K562 (cell line): ENCODE measurements around the gene MCM3. TPM values are rescaled to one million over a fixed set of nuclear protein-coding genes. Genes with fewer than 3 reads are reported as not detected.

ENCODE experiments used
- GATA2 ChIP-seq: sonication (generic); formaldehyde crosslinking; IDR thresholded peaks from 2 replicates; pipeline ENCODE4 v1.4.0; 2020; ENCODE audit warnings: mild to moderate bottlenecking, missing genetic modification reagents
- HES1 ChIP-seq: fragments of 450-650 bp; IDR thresholded peaks from 2 replicates; pipeline ENCODE4 v1.6.1; 2016; ENCODE audit warnings: low read depth, mild to moderate bottlenecking, moderate library complexity
- MYBL2 ChIP-seq, 2 experiments: fragments of 450-650 bp in 1 of 2; sonication (generic) in 1 of 2; formaldehyde crosslinking in 1 of 2; IDR thresholded peaks; 2 replicates each; pipeline versions ENCODE4 v1.6.1 to v1.8.1; 2017 to 2022; ENCODE audit warnings: borderline replicate concordance in 1 of 2, inconsistent platforms in 1 of 2, low read depth in 1 of 2, mild to moderate bottlenecking in 1 of 2, missing genetic modification reagents in 1 of 2, moderate library complexity in 1 of 2
- MYC ChIP-seq, 2 experiments: fragments of 250-450 bp in 1 of 2; sonication (Bioruptor Pico) in 1 of 2; IDR thresholded peaks; 2 replicates each; pipeline versions ENCODE4 v1.5.1 to v1.6.1; 2012 to 2021; ENCODE audit warnings: low read depth in 2 of 2, borderline replicate concordance in 1 of 2, improper control_type of control experiment in 1 of 2, low read length in 1 of 2, mild to moderate bottlenecking in 1 of 2, moderate library complexity in 1 of 2
- SAFB ChIP-seq: fragments of 200-400 bp; formaldehyde crosslinking; IDR thresholded peaks from 2 replicates; pipeline ENCODE4 v1.6.1; 2017; ENCODE audit warnings: low read depth, low read length, borderline replicate concordance
- SMARCC2 ChIP-seq: fragments of 450-650 bp; IDR thresholded peaks from 2 replicates; pipeline ENCODE4 v1.6.1; 2017; ENCODE audit warnings: antibody characterized with exemption, moderate library complexity, mild to moderate bottlenecking, low read depth
- TAL1 ChIP-seq: fragments of 450-650 bp; IDR thresholded peaks from 2 replicates; pipeline ENCODE4 v1.6.1; 2016; ENCODE audit warnings: mild to moderate bottlenecking
- ZC3H4 ChIP-seq: sonication (generic); formaldehyde crosslinking; IDR thresholded peaks from 2 replicates; pipeline ENCODE4 v1.9.0; 2021; ENCODE audit warnings: missing genetic modification reagents, borderline replicate concordance
- ZFP30 ChIP-seq: fragments of 250-450 bp; sonication (Bioruptor Pico); IDR thresholded peaks from 2 replicates; pipeline ENCODE4 v1.8.0; 2022; ENCODE audit warnings: moderate library complexity, mild to moderate bottlenecking, inconsistent platforms, borderline replicate concordance
- ZNF609 ChIP-seq: sonication (generic); formaldehyde crosslinking; IDR thresholded peaks from 2 replicates; pipeline ENCODE4 v1.8.1; 2023; ENCODE audit warnings: missing genetic modification reagents, mild to moderate bottlenecking, borderline replicate concordance
- polyA plus RNA-seq, 8 experiments: library from polyadenylated mRNA; depleted of rRNA in 4 of 8; stranded (reverse) in 5 of 8; unstranded in 3 of 8; fragments of >200 nt; fragmentation: Nextera tagmentation in 2 of 8; fragmentation: Illumina TruSeq in 1 of 8; extraction: Ambion mirVana in 2 of 8; extraction: Trizol in 1 of 8; gene quantifications; 2 replicates each; pipeline versions ENCODE4 v1.2.1 to v1.2.3, GENCODE V29; 2011 to 2014; ENCODE audit warnings: inconsistent platforms in 1 of 8, missing spikeins in 1 of 8
- total RNA-seq, 7 experiments: library from RNA; depleted of rRNA in 6 of 7; stranded (reverse); fragments of >200 nt in 6 of 7; fragmentation: Illumina TruSeq in 2 of 7; extraction: Trizol in 2 of 7; gene quantifications; 2 replicates each; pipeline versions ENCODE4 v1.2.1 to v1.2.3, GENCODE V29; 2011 to 2021; ENCODE audit warnings: low replicate concordance in 1 of 7
- TF ChIP-seq, protein P1 (sequence below): fragments of 450-650 bp; IDR thresholded peaks from 2 replicates; pipeline ENCODE4 v1.6.1; 2016; ENCODE audit warnings: borderline replicate concordance
- TF ChIP-seq, protein P2 (sequence below), 3 experiments: fragments of 200-800 bp in 1 of 3; fragments of 250-450 bp in 1 of 3; fragments of 450-650 bp in 1 of 3; sonication (Bioruptor Pico) in 1 of 3; sonication (Bioruptor generic) in 1 of 3; formaldehyde crosslinking in 1 of 3; IDR thresholded peaks; 2 replicates each; pipeline versions ENCODE4 v1.6.1 to v1.8.0; 2016 to 2022; ENCODE audit warnings: mild to moderate bottlenecking in 2 of 3, missing genetic modification characterization in 2 of 3, missing compliant biosample characterization in 1 of 3, moderate library complexity in 1 of 3

The MCM3 gene
- total and polyA plus RNA-seq, 9 of the 15 experiments (the other 6 are each of a cell fraction or from before 2014, with no cell fraction given) = 76.1 to 270 (median 250) TPM

- TF ChIP-seq ZFP30 (CRISPR knock-in tag) = no peak
- TF ChIP-seq, protein P1, sequence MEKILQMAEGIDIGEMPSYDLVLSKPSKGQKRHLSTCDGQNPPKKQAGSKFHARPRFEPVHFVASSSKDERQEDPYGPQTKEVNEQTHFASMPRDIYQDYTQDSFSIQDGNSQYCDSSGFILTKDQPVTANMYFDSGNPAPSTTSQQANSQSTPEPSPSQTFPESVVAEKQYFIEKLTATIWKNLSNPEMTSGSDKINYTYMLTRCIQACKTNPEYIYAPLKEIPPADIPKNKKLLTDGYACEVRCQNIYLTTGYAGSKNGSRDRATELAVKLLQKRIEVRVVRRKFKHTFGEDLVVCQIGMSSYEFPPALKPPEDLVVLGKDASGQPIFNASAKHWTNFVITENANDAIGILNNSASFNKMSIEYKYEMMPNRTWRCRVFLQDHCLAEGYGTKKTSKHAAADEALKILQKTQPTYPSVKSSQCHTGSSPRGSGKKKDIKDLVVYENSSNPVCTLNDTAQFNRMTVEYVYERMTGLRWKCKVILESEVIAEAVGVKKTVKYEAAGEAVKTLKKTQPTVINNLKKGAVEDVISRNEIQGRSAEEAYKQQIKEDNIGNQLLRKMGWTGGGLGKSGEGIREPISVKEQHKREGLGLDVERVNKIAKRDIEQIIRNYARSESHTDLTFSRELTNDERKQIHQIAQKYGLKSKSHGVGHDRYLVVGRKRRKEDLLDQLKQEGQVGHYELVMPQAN = peak; percentile 87
- peak; percentile 17; the same call in 1 of the 2 replicates for TF ChIP-seq MYBL2 (IDR thresholded peaks at IDR 0.05; ENCODE audit: low read depth)
- no peak for TF ChIP-seq MYBL2 (CRISPR knock-in tag; IDR thresholded peaks at IDR 0.05; ENCODE audit: borderline replicate concordance)
- TF ChIP-seq GATA2 = no peak
- no peak for TF ChIP-seq SMARCC2
- TF ChIP-seq ZNF609 = no peak
- no peak for TF ChIP-seq SAFB
- TF ChIP-seq ZC3H4 (CRISPR knock-in tag) = no peak
- peak; percentile 93 for TF ChIP-seq MYC (IDR thresholded peaks at IDR 0.05; ENCODE audit: low read depth, low read length)
- no peak for TF ChIP-seq MYC (CRISPR knock-in tag; IDR thresholded peaks at IDR 0.05; ENCODE audit: borderline replicate concordance, low read depth)
- TF ChIP-seq HES1 = 0 out of 2 replicates have a peak, but pooled peaks have one; percentile 34
- TF ChIP-seq, protein P2, sequence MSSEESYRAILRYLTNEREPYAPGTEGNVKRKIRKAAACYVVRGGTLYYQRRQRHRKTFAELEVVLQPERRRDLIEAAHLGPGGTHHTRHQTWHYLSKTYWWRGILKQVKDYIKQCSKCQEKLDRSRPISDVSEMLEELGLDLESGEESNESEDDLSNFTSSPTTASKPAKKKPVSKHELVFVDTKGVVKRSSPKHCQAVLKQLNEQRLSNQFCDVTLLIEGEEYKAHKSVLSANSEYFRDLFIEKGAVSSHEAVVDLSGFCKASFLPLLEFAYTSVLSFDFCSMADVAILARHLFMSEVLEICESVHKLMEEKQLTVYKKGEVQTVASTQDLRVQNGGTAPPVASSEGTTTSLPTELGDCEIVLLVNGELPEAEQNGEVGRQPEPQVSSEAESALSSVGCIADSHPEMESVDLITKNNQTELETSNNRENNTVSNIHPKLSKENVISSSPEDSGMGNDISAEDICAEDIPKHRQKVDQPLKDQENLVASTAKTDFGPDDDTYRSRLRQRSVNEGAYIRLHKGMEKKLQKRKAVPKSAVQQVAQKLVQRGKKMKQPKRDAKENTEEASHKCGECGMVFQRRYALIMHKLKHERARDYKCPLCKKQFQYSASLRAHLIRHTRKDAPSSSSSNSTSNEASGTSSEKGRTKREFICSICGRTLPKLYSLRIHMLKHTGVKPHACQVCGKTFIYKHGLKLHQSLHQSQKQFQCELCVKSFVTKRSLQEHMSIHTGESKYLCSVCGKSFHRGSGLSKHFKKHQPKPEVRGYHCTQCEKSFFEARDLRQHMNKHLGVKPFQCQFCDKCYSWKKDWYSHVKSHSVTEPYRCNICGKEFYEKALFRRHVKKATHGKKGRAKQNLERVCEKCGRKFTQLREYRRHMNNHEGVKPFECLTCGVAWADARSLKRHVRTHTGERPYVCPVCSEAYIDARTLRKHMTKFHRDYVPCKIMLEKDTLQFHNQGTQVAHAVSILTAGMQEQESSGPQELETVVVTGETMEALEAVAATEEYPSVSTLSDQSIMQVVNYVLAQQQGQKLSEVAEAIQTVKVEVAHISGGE (CRISPR knock-in tag; IDR thresholded peaks at IDR 0.05) = peak in 1 of 3 experiments; percentile 55; a peak in 1 of 6 replicates
- no peak for TF ChIP-seq TAL1
Measured at GRCh38 chr6:52284460-52285176, at the start of gene MCM3 (continued).
